ENCODE measurements around the gene OPTC.

DNA sequence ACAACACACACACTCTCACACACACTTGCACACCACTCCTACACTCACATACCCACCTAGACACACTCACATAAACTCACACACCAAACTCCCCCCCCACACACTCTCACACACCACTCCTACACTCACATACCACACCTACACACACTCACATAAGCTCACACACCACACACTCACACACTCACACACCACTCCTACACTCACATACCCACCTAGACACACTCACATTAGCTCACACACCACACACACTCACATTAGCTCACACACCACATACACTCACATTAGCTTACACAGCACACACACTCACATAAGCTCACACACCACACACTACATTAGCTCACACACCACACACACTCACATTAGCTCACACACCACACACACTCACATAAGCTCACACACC is 33.1 kb downstream of the OPTC start:
- TF ChIP-seq NR3C1 (CRISPR knock-in tag; IDR thresholded peaks at IDR 0.05) (no peak), FOXJ3 (CRISPR knock-in tag; IDR thresholded peaks at IDR 0.05) (no peak), NR1H2 (CRISPR knock-in tag; IDR thresholded peaks at IDR 0.05) (no peak), FOXA1 (IDR thresholded peaks at IDR 0.05; ENCODE audit: borderline replicate concordance) (no peak), ZKSCAN1 (IDR thresholded peaks at IDR 0.05; ENCODE audit: low read depth, low read length) (no peak), TRIM24 (IDR thresholded peaks at IDR 0.05) (no peak), ZNF274 (IDR thresholded peaks at IDR 0.05; ENCODE audit: borderline replicate concordance, low read depth, low read length) (no peak), BHLHE40 (IDR thresholded peaks at IDR 0.05; ENCODE audit: low read length) (no peak)
- TF ChIP-seq, protein P1, sequence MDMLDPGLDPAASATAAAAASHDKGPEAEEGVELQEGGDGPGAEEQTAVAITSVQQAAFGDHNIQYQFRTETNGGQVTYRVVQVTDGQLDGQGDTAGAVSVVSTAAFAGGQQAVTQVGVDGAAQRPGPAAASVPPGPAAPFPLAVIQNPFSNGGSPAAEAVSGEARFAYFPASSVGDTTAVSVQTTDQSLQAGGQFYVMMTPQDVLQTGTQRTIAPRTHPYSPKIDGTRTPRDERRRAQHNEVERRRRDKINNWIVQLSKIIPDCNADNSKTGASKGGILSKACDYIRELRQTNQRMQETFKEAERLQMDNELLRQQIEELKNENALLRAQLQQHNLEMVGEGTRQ (CRISPR knock-in tag; IDR thresholded peaks at IDR 0.05), result no peak
- TF ChIP-seq, protein P2, sequence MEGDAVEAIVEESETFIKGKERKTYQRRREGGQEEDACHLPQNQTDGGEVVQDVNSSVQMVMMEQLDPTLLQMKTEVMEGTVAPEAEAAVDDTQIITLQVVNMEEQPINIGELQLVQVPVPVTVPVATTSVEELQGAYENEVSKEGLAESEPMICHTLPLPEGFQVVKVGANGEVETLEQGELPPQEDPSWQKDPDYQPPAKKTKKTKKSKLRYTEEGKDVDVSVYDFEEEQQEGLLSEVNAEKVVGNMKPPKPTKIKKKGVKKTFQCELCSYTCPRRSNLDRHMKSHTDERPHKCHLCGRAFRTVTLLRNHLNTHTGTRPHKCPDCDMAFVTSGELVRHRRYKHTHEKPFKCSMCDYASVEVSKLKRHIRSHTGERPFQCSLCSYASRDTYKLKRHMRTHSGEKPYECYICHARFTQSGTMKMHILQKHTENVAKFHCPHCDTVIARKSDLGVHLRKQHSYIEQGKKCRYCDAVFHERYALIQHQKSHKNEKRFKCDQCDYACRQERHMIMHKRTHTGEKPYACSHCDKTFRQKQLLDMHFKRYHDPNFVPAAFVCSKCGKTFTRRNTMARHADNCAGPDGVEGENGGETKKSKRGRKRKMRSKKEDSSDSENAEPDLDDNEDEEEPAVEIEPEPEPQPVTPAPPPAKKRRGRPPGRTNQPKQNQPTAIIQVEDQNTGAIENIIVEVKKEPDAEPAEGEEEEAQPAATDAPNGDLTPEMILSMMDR (IDR thresholded peaks at IDR 0.05 in 2 of 3, conservative IDR thresholded peaks at IDR 0.05 in 1 of 3; ENCODE audit: insufficient read depth in 2 of 3, low read depth in 1 of 3, low read length in 3 of 3), result no peak
- TF ChIP-seq, protein P3, sequence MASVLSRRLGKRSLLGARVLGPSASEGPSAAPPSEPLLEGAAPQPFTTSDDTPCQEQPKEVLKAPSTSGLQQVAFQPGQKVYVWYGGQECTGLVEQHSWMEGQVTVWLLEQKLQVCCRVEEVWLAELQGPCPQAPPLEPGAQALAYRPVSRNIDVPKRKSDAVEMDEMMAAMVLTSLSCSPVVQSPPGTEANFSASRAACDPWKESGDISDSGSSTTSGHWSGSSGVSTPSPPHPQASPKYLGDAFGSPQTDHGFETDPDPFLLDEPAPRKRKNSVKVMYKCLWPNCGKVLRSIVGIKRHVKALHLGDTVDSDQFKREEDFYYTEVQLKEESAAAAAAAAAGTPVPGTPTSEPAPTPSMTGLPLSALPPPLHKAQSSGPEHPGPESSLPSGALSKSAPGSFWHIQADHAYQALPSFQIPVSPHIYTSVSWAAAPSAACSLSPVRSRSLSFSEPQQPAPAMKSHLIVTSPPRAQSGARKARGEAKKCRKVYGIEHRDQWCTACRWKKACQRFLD (CRISPR knock-in tag; IDR thresholded peaks at IDR 0.05), result no peak

Data from K562 (cell line).